ENCODE data around the gene SMIM8.

GRCh38 chr6:87356181-87356580 is 33.8 kb downstream of the SMIM8 start:
- TF ChIP-seq, protein P1, sequence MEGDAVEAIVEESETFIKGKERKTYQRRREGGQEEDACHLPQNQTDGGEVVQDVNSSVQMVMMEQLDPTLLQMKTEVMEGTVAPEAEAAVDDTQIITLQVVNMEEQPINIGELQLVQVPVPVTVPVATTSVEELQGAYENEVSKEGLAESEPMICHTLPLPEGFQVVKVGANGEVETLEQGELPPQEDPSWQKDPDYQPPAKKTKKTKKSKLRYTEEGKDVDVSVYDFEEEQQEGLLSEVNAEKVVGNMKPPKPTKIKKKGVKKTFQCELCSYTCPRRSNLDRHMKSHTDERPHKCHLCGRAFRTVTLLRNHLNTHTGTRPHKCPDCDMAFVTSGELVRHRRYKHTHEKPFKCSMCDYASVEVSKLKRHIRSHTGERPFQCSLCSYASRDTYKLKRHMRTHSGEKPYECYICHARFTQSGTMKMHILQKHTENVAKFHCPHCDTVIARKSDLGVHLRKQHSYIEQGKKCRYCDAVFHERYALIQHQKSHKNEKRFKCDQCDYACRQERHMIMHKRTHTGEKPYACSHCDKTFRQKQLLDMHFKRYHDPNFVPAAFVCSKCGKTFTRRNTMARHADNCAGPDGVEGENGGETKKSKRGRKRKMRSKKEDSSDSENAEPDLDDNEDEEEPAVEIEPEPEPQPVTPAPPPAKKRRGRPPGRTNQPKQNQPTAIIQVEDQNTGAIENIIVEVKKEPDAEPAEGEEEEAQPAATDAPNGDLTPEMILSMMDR (IDR thresholded peaks at IDR 0.05) = no peak
- TF ChIP-seq POLR2AphosphoS5 (IDR thresholded peaks at IDR 0.05) (no peak), POLR2A (IDR thresholded peaks at IDR 0.05; ENCODE audit: low read depth) (no peak)

Data from esophagus muscularis mucosa (tissue), 3 donors.